IPS DF 6.9 (cell line): ENCODE results near the gene NCR3LG1.

ENCODE experiments used
- DNase-seq: peaks from one replicate; pipeline ENCODE4 v3.0.0-alpha.2; 2013; ENCODE audit warnings: low read depth, low spot score
- H3K27ac ChIP-seq: one replicate; pipeline ENCODE4 v1.5.1; 2013; ENCODE audit warnings: low read length, control low read depth
- H3K27me3 ChIP-seq: 2 replicates; pipeline ENCODE4 v1.6.1; 2013; ENCODE audit warnings: mild to moderate bottlenecking, low read length; ENCODE audit not compliant: control insufficient read depth, insufficient read depth
- H3K36me3 ChIP-seq: 2 replicates; pipeline ENCODE4 v1.6.1; 2013; ENCODE audit warnings: low read length; ENCODE audit not compliant: control insufficient read depth, insufficient read depth
- H3K4me1 ChIP-seq: 2 replicates; pipeline ENCODE4 v1.6.1; 2013; ENCODE audit warnings: low read length; ENCODE audit not compliant: control insufficient read depth, insufficient read depth
- H3K4me3 ChIP-seq: 2 replicates; pipeline ENCODE4 v1.5.1; 2013; ENCODE audit warnings: mild to moderate bottlenecking, low read length
- H3K9me3 ChIP-seq: 2 replicates; pipeline ENCODE4 v1.6.1; 2013; ENCODE audit warnings: low read length, inconsistent platforms; ENCODE audit not compliant: control insufficient read depth, insufficient read depth
- WGBS: extraction: QIAGEN DNeasy Blood & Tissue Kit; methylation state at CpG from one replicate; pipeline ENCODE4 v1.1.7; 2013; ENCODE audit warnings: mixed read lengths, missing lambda C conversion rate; ENCODE audit not compliant: insufficient read length, insufficient coverage; 5-methylcytosine and 5-hydroxymethylcytosine counted together

Gene NCR3LG1

DNA sequence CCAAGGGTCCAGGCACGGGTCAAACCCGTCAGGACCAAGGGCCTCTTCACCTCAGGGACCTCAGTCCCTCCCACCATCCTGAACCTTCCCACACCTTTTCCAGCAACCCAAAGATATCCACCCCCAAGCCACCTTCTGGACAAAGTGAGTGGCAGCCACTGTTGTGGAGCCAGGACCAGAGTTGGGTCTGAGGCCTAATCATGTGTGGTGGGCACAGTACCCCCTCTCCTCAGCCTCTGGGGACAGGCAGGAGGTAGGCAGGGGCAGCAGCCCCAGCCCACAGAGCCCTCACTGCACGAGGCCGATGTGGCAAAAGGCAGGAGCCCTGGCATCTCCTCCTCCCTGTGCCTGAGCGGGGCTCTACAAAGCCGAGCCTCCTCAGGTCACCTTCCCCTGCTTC, 34.3 kb downstream of the NCR3LG1 start:
- no peak overlapping the region for H3K4me3 ChIP-seq
- H3K27me3 ChIP-seq, result no peaks in the 10 kb centered on the region
- no peaks in the 10 kb centered on the region for H3K9me3 ChIP-seq
- DNase-seq, result no peak
- 0 out of 2 replicates have a peak, but pooled peaks cover 1% of the 10 kb centered on the region for H3K4me1 ChIP-seq
- H3K27ac ChIP-seq, result no peak overlapping the region
- WGBS, result no CpG with 5 or more reads among the region's 6 CpGs
- H3K36me3 ChIP-seq, result no peaks in the 10 kb centered on the region; the same call in none of the 2 replicates

DNA sequence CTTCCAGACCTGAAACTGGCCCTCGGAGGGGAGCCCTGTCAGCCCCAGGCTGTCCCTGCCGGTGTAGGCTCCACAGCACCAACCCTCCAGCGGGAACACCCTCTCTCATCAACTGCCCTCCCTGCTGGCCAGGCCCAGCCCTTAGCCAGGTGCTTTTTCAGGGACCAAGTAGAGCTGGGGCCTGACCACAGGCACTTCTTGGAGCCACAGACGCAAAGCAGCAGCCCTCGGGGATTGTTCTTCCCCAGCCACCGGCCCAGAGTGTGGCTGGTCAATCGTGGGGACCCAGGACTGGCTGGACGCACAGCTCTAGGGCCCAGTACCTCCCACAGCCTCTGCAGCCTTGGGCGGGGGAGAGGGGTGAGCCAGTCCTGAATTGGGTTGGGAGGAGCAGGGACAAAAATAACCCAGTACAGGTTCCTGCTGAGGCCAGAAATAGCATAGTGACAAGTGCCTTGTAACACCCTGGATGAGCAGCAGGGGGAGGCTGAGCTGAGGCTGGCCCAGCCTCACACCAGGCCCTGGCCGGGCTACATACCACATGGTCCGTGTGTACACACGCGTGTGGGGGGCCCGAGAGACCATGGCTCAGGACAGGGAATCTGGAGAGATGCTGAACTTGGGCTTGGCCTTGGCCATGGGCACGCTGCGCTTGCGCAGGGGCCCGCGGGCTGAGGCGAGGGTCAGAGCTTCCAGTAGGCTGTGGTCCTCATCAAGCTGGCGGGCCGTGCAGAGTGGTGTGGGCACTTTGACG, 34.9 kb downstream of the NCR3LG1 start:
- no peak overlapping the region for H3K4me3 ChIP-seq
- no CpG with 5 or more reads among the region's 23 CpGs for WGBS
- no peaks in the 10 kb centered on the region; the same call in none of the 2 replicates for H3K36me3 ChIP-seq
- H3K27ac ChIP-seq, result no peak overlapping the region
- no peaks in the 10 kb centered on the region for H3K9me3 ChIP-seq
- no peaks in the 10 kb centered on the region for H3K27me3 ChIP-seq
- 0 out of 2 replicates have a peak, but pooled peaks cover 1% of the 10 kb centered on the region for H3K4me1 ChIP-seq
- DNase-seq, result no peak

DNA sequence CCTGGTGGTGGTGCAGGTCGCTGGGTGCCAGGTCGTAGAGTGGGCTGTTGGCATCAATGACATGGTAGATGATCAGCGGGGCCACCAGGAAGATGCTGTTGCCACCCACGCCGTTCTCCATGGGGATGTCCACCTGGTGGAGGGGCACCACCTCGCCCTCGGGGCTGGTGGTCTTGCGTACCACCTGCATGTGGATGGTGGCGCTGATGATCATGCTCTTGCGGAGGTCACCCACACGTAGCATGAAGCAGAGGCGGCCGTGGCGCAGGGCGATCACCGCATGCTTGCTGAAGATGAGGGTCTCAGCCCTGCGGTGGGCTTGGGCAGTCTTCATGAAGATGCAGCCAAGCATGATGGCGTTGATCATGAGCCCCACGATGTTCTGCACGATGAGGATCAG, 35.7 kb downstream of the NCR3LG1 start:
- WGBS, result no CpG with 5 or more reads among the region's 20 CpGs
- H3K27me3 ChIP-seq, result no peaks in the 10 kb centered on the region
- H3K36me3 ChIP-seq, result no peaks in the 10 kb centered on the region; the same call in none of the 2 replicates
- H3K4me1 ChIP-seq, result 0 out of 2 replicates have a peak, but pooled peaks cover 1% of the 10 kb centered on the region
- H3K27ac ChIP-seq, result no peak overlapping the region
- no peaks in the 10 kb centered on the region for H3K9me3 ChIP-seq
- no peak overlapping the region for H3K4me3 ChIP-seq
- no peak for DNase-seq

DNA sequence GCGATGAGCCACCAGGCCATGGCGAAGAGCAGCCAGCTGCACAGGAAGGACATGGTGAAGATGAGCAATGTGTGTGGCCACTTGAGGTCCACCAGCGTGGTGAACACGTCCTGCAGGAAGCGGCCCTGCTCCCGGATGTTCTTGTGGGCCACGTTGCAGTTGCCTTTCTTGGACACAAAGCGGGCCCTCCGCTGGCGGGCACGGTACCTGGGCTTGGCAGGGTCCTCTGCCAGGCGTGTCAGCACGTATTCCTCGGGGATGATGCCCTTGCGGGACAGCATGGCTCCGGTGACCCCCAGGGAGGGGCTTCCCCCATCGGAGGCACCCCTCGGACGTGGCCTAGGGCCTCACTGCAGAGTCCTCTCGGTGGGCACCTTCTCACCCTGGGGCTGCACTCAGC, 36.2 kb downstream of the NCR3LG1 start:
- Histone ChIP-seq H3K27me3 (no peaks in the 10 kb centered on the region), H3K4me1 (0 out of 2 replicates have a peak, but pooled peaks cover 1% of the 10 kb centered on the region), H3K27ac (no peak overlapping the region), H3K36me3 (no peaks in the 10 kb centered on the region; the same call in none of the 2 replicates), H3K4me3 (no peak overlapping the region), H3K9me3 (no peaks in the 10 kb centered on the region)
- no CpG with 5 or more reads among the region's 20 CpGs for WGBS
- no peak for DNase-seq

DNA sequence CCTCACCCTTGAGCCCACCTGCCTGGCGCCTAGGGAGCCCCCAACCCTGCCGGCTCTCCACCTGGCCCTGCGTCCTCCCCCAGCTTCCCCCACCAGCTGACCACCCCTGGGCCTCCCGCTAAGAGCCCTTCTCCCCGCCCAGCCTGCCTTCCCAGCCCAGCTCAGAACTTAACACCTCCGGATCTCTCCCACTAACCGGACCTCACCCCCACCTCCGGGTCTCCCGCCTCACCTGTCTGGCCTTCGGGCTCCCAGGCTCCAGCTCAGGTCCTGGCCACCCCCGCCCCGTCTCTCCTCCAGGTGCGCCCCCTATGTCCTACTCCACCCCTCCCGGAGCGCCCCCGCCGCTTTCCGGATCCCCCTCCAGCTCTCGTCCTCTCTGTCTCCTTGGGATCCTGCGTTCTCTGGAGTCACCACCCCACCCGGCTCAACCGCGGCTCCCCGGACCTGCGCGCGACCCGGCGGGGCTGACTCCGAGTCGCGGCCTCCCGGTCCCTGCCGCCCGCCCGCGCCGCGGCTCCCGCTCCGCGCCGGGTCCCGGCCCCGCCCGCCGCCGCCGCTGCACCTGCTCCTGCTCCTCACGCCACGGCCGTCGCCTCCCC, 37.1 kb downstream of the NCR3LG1 start, which contains the start of gene KCNJ11:
KCNJ11 (minus strand) TSS at position 51 of the 602 bp plus-strand sequence. CDS start 568 bp downstream, outside the sequence.
- WGBS, result no CpG with 5 or more reads among the region's 53 CpGs
- H3K4me3 ChIP-seq, result peak within 1 kb of the TSS; percentile 80; the same call in 1 of the 2 replicates
- no peaks in the 10 kb centered on the region; the same call in none of the 2 replicates for H3K36me3 ChIP-seq
- H3K9me3 ChIP-seq, result no peaks in the 10 kb centered on the region
- no peaks in the 10 kb centered on the region for H3K27me3 ChIP-seq
- H3K27ac ChIP-seq, result no peak within 1 kb of the TSS
- no peak for DNase-seq
- H3K4me1 ChIP-seq, result 0 out of 2 replicates have a peak, but pooled peaks cover 1% of the 10 kb centered on the region

DNA sequence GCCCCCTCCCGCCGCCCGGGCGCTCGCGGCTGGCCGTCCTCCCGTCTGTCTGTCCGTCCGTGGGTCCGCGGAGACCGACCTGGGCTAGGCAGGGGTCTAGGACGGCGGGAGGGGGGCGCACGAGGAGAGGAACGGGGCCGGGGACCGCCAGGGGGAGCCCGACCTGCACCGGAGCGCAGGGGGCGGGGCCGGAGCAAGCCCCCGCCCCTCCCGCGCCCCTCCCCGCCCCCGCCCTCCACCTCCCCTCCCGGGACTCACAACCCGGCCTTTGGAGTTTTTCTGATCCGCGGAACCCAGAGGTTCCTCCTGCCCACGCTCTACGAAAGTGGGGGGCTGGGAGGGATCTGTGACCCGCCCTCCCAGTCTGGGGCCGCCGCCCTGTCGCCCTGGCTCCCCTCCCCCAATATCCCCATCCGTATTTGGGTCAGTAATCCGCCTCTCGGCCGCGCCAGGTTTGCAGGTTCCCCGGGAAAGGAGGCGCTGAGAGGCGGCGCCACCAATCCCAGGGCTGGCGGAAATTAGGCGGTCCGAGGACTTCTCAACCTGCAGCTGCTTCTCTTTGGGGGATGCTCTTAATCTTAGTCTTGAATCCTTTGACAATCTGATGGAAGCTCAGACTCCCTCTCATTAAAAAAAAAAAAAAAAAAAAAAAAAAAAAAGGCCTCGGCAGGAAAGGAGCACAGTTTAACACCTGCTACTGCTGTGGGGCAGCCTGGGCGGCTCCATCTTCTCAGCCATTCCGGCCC, 37.8 kb downstream of the NCR3LG1 start:
- no peaks in the 10 kb centered on the region; the same call in none of the 2 replicates for H3K36me3 ChIP-seq
- WGBS, result no CpG with 5 or more reads among the region's 55 CpGs
- no peaks in the 10 kb centered on the region for H3K9me3 ChIP-seq
- H3K27ac ChIP-seq, result no peak overlapping the region
- H3K4me3 ChIP-seq, result peak overlapping the region; percentile 80; the same call in 1 of the 2 replicates
- peak; percentile 67 for DNase-seq
- no peaks in the 10 kb centered on the region for H3K27me3 ChIP-seq
- H3K4me1 ChIP-seq, result 0 out of 2 replicates have a peak, but pooled peaks cover 1% of the 10 kb centered on the region

DNA sequence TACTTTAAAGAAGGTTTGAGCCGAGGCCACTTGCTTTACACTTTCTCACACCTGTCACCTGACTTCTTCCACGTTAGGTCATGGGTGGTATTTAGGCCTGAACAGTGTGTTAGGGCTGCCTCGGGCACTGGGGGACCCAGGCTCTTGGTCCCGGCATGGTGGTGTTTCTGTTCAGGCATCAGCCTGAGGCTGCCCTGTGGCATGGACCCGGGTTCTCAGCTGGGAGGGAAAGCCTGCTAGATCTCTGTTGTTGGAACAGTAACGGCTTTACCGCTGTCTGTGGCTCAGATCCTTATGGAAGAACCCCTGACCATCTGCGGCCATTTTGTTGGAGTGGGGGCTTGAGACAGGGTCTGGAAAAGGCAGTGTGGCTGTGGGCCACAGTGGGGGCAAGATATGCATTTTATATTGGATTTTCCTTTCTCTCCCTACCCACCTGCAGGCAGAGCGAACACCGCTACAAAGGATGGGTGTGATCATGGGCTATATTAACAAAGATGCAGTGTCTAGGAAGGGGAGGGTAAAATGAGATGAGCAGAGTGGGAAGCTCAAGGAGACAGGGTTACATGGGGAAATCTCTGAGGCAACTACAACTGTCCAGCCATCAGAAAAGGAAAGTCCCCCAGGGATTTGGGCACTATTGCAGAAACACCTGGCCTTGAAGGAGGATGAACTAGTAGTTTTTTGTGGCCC, 38.5 kb downstream of the NCR3LG1 start:
- DNase-seq, result no peak
- no CpG with 5 or more reads among the region's 10 CpGs for WGBS
- Histone ChIP-seq H3K4me1 (0 out of 2 replicates have a peak, but pooled peaks cover 1% of the 10 kb centered on the region), H3K27me3 (no peaks in the 10 kb centered on the region), H3K9me3 (no peaks in the 10 kb centered on the region), H3K27ac (no peak overlapping the region), H3K36me3 (no peaks in the 10 kb centered on the region; the same call in none of the 2 replicates), H3K4me3 (no peak overlapping the region)

DNA sequence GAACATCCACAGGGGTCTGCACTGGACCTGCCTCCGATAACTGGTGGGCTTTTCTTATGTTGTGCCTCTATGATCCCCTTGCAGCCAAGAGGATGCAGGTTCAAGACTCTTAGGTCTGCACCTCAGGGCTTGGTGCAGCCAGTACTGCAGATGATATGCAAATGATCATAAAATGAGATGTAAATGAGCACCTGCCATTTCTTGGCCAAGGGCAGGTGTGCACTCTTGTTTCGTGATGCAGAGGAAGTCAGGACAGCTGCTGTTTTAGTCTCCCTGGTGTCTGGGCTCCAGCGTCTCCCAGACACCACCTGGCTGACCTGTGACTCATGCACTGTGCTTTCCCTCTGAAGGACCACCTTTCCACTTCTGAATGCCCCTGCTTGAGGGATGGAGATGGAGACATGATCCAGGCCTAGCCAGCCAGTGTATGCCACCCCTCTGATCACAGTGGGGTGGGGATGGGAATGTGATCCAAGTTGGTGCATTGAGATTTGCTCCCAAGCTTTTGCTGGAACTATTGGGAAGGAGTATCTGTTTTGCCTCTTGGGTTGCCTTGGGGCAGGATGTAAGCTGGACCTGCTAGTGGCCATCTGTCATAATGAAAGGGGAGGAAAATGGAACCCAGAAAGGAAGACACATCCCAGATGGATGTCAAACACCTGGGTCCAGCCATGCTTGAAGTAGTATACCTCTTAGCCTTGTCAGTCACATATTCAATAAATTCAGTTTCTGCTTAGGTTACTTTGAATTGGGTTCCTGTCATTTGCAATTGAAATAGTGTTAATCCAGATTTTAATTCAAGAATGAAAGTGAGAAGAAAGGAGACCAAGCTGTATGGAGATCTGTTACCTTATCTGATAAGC, 40.1 kb downstream of the NCR3LG1 start:
- Histone ChIP-seq H3K27ac (no peak overlapping the region), H3K4me1 (no peaks in the 10 kb centered on the region), H3K36me3 (no peaks in the 10 kb centered on the region; the same call in none of the 2 replicates), H3K27me3 (no peaks in the 10 kb centered on the region), H3K4me3 (no peak overlapping the region), H3K9me3 (no peaks in the 10 kb centered on the region)
- WGBS, result no CpG with 5 or more reads among the region's 3 CpGs
- DNase-seq, result no peak

DNA sequence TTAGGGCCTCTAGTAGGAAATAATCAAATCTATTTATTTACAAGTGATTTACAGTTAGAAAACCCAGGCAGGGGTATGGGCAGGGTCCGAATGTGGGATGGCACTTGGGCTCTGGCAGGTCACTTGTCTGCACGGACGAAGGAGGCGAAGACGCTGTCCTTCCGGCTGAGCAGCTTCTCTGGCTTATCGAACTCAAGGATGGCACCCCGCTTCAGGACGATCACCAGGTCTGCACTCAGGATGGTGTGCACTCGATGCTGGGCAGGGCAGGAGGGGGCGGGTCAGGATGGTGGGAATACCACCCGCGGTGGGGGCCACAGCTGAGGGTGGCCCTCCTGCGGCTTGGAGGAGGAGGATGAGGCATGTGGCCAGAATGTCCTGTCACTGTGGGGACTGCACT, 41.3 kb downstream of the NCR3LG1 start:
- Histone ChIP-seq H3K27me3 (no peaks in the 10 kb centered on the region), H3K27ac (no peak overlapping the region), H3K4me1 (no peaks in the 10 kb centered on the region), H3K36me3 (no peaks in the 10 kb centered on the region; the same call in 1 of the 2 replicates), H3K4me3 (no peak overlapping the region), H3K9me3 (no peaks in the 10 kb centered on the region)
- WGBS, result no CpG with 5 or more reads among the region's 14 CpGs
- DNase-seq, result no peak
